Stimulated activated CD8-positive, alpha-beta memory T cell treated with anti-CD3 and anti-CD28 coated beads, Interleukin-4, amount 100 ng/mL, for 1 hour (primary cell): ENCODE results near the gene POLR3K.
A peak's percentile ranks its signal among the peaks of the same experiment; 100 is the strongest.
"Not testable (repeated sequence)": the region's sequence is repeated elsewhere in the genome, so short reads cannot be mapped to it uniquely, and the experiment has no call there.

Experiments used
- DNase-seq, 2 donors: peaks; one replicate each; pipeline ENCODE4 v3.0.0-alpha.2; 2020; ENCODE audit warnings: low read depth in 2 of 2, low spot score in 1 of 2

The POLR3K gene

DNA sequence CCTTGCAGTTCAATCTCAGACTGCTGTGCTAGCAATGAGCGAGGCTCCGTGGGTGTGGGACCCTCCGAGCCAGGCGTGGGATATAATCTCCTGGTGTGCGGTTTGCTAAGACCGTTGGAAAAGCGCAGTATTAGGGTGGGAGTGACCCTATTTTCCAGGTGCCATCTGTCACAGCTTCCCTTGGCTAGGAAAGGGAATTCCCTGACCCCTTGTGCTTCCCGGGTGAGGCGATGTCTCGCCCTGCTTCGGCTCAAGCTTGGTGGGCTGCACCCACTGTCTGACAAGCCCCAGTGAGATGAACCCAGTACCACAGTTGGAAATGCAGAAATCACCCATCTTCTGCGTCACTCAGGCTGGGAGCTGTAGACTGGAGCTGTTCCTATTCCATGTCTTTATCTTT is 32.5 kb downstream of the POLR3K start:
- not testable (repeated sequence) for DNase-seq

DNA sequence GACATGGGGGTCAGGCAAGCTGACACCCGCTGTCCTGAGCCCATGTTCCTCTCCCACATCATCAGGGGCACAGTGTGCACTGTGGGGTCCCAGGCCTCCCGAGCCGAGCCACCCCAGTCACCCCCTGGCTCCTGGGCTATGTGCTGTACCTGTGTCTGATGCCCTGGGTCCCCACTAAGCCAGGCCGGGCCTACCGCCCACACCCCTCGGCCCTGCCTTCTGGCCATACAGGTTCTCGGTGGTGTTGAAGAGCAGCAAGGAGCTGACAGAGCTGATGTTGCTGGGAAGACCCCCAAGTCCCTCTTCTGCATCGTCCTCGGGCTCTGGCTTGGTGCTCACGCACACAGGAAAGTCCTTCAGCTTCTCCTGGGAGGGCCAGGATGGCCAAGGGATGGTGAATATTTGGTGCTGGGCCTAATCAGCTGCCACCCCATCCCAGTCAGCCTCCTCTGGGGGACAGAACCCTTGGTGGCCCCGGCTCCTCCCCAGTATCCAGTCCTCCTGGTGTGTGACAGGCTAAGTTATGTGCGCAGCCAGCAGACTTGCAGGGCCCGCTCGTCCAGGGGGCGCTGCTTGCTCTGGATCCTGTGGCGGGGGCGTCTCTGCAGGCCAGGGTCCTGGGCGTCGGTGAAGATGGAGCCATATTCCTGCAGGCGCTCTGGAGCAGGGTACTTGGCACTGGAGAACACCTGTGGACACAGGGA is 36.2 kb downstream of the POLR3K start:
- not testable (repeated sequence) for DNase-seq

DNA sequence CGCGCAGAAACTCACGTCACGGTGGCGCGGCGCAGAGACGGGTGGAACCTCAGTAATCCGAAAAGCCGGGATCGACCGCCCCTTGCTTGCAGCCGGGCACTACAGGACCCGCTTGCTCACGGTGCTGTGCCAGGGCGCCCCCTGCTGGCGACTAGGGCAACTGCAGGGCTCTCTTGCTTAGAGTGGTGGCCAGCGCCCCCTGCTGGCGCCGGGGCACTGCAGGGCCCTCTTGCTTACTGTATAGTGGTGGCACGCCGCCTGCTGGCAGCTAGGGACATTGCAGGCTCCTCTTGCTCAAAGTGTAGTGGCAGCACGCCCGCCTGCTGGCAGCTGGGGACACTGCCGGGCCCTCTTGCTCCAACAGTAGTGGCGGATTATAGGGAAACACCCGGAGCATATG is 42.6 kb downstream of the POLR3K start:
- peak; percentile 46 to 71 for DNase-seq

DNA sequence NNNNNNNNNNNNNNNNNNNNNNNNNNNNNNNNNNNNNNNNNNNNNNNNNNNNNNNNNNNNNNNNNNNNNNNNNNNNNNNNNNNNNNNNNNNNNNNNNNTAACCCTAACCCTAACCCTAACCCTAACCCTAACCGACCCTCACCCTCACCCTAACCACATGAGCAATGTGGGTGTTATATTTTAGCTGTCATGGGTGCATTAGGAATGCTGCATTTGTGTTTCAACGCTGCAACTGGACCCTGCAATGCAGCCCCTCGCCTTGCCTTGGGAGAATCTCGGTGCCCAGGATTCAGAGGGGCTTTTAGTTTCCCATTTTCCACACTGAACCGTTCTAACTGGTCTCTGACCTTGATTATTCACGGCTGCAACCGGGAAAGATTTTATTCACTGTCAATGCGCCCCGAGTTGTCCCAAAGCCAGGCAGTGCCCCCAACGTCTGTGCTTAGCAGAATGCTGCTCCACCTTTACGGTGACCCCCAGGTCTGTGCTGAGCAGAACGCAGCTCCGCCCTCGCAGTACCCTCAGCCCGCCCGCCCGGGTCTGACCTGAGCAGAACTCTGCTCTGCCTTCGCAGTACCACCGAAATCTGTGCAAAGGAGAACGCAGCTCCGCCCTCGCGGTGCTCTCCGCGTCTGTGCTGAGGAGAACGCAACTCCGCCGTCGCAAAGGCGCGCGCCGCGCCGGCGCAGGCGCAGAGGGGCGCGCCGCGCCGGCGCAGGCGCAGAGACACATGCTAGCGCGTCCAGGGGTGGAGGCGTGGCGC is 43.3 kb downstream of the POLR3K start:
- no peak for DNase-seq
